ENCODE measurements around the gene MYO1A. TPM values are rescaled to one million over a fixed set of nuclear protein-coding genes. Genes with fewer than 3 reads are reported as not detected.
A peak's percentile ranks its signal among the peaks of the same experiment; 100 is the strongest.

The MYO1A gene
- total RNA-seq, 1 donor from 2014 or later = 0.40 TPM

DNA sequence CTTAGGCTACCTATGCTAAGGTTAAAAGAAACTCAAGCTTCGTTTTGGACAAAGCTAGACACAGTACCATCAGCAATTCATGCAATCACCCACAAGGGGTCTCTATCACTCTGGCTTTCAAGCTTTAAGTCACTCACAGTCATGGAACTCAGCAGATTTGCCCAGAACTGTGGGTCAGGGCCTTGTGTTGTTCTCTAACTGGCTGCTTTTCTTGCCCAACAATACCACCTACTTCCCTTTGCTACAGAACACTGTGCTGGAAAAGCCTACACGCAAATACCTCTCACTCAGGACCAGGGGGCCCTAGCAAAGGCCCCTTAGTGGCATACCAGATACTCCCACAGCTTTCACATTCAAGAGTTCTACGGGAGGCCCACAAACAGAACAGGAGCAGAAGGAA, 19.6 kb upstream of the MYO1A start:
- H3K27me3 Mint-ChIP-seq (ENCODE audit: low read depth) = no peaks in the 10 kb centered on the region
- TF ChIP-seq, protein P1, sequence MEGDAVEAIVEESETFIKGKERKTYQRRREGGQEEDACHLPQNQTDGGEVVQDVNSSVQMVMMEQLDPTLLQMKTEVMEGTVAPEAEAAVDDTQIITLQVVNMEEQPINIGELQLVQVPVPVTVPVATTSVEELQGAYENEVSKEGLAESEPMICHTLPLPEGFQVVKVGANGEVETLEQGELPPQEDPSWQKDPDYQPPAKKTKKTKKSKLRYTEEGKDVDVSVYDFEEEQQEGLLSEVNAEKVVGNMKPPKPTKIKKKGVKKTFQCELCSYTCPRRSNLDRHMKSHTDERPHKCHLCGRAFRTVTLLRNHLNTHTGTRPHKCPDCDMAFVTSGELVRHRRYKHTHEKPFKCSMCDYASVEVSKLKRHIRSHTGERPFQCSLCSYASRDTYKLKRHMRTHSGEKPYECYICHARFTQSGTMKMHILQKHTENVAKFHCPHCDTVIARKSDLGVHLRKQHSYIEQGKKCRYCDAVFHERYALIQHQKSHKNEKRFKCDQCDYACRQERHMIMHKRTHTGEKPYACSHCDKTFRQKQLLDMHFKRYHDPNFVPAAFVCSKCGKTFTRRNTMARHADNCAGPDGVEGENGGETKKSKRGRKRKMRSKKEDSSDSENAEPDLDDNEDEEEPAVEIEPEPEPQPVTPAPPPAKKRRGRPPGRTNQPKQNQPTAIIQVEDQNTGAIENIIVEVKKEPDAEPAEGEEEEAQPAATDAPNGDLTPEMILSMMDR (conservative IDR thresholded peaks at IDR 0.05) = peak; percentile 92
- H3K4me3 Mint-ChIP-seq = peak overlapping the region; percentile 50
- H3K9me3 Mint-ChIP-seq = no peaks in the 10 kb centered on the region
- peak overlapping the region; percentile 36 for H3K27ac Mint-ChIP-seq (ENCODE audit: unreplicated experiment)
- peaks cover 7% of the 10 kb centered on the region for H3K4me1 Mint-ChIP-seq
- peaks cover 7% of the 10 kb centered on the region for H3K36me3 Mint-ChIP-seq (ENCODE audit: low read depth)
- DNase-seq (ENCODE audit: low read depth, low spot score) = peak; percentile 48

DNA sequence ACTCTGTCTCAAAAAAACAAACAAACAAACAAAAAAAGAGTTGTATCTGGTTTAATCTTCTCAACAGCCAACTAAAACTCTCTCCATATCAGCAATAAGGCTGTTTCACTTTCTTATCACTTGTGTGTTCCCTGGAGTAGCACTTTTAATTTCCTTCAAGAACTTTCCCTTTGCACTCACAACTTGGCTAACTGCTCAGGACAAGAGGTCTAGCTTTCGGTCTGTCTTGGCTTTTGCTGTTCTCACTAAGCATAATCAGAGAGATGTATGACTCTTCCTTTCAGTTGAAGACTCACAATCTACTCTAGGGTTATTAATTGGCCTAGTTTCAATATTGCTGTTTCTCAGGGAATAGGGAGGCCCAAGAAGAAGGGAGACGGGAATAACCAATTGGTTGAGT, 16.3 kb upstream of the MYO1A start:
- Mint-ChIP-seq H3K27me3 (ENCODE audit: low read depth) (no peaks in the 10 kb centered on the region), H3K4me3 (no peak overlapping the region), H3K27ac (ENCODE audit: unreplicated experiment) (no peak overlapping the region), H3K36me3 (ENCODE audit: low read depth) (peaks cover 7% of the 10 kb centered on the region), H3K4me1 (peaks cover 7% of the 10 kb centered on the region), H3K9me3 (no peaks in the 10 kb centered on the region)
- no peak for DNase-seq (ENCODE audit: low read depth, low spot score)
- TF ChIP-seq, protein P1 (conservative IDR thresholded peaks at IDR 0.05) = no peak

DNA sequence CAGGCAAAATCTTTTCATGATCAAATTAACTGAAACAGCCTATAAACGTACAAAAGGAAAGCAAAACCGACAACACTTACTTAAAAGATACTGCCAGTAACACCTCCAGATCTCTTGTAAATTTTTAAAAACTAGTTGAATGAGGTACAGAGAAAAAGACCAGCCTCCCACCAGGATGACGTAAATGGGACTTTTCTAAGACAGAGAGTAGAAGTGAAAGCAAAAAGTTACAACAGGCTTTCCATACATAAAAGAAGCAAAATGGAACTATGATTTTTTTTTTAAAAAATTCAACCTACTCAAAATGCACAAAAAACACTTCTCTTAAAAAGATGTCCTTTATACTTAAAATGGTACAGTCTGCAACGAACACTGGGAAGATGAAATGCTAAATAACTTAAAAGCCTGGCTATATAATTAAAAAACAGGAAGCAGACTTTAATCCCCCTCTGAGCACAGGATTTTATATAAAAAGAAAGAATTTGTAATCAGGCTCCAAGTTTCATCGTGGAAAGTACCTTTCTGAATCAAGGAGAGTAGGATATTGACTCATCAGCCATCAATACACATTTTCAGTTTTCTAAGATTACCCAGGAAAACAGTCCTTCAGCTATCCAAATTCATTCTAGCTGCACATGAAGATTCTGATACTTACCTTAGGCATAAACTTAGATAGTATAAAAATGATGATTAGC, 14.2 kb upstream of the MYO1A start:
- TF ChIP-seq, protein P1 (conservative IDR thresholded peaks at IDR 0.05) = no peak
- DNase-seq (ENCODE audit: low read depth, low spot score) = no peak
- Mint-ChIP-seq H3K27me3 (ENCODE audit: low read depth) (no peaks in the 10 kb centered on the region), H3K4me3 (no peak overlapping the region), H3K36me3 (ENCODE audit: low read depth) (peaks cover 9% of the 10 kb centered on the region), H3K9me3 (no peaks in the 10 kb centered on the region), H3K27ac (ENCODE audit: unreplicated experiment) (no peak overlapping the region), H3K4me1 (no peaks in the 10 kb centered on the region)

DNA sequence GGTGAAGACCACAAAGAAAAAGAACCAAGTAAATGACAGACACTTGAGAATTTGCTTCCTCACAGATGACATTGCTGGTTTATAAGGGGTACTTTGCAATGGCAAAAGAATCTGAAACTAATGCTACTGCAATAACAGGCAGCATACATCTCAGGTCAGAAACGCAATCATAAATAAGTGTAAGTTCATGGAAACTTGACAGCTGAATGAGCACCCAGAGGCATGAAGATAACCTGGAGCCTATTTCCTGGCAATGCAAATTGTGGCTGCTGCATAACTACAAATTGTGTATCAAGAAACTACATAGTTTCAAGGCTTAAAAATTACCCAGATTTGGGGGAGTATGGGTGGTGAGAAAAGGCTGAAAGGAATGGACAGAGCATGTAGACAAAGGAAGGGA, 8.5 kb upstream of the MYO1A start:
- Mint-ChIP-seq H3K36me3 (ENCODE audit: low read depth) (peaks cover 19% of the 10 kb centered on the region), H3K27ac (ENCODE audit: unreplicated experiment) (no peak overlapping the region), H3K27me3 (ENCODE audit: low read depth) (no peaks in the 10 kb centered on the region), H3K9me3 (peaks cover 4% of the 10 kb centered on the region), H3K4me1 (peaks cover 8% of the 10 kb centered on the region), H3K4me3 (no peak overlapping the region)
- TF ChIP-seq, protein P1 (conservative IDR thresholded peaks at IDR 0.05) = no peak
- DNase-seq (ENCODE audit: low read depth, low spot score) = no peak

DNA sequence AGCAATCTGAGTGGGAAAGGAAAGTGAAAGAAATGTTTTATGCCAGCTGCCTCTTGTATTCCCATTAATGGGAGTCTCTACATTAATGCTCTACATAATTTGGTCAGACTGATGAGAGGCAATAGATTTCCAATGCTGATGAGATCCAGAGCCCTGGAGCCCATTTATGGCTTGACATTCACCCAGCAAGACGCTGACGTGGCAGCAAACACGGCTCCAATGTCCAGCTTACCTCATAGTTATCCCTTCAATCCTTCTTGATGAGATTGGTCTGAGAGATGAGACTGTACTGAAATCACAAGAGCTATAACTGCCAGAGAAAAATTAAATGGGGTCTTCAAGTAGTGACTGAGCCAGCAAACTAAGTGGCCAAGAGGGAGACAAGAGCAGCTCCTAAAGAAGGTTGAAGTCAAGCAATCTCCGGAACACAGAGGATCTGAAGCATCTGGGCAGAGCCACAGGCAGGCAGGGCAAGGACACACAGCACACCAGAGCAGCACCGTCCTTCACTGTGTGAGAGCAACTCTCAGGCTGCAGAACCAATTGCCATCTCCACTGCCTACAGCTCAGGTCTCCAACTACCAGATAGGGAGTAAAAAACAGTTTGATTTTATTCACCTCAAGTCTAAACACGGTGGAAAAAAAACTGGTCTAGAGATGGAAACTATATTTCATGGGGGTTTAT, 7.3 kb upstream of the MYO1A start:
- H3K4me3 Mint-ChIP-seq = no peak overlapping the region
- TF ChIP-seq, protein P1 (conservative IDR thresholded peaks at IDR 0.05) = no peak
- H3K27ac Mint-ChIP-seq (ENCODE audit: unreplicated experiment) = peak overlapping the region; percentile 22
- no peaks in the 10 kb centered on the region for H3K27me3 Mint-ChIP-seq (ENCODE audit: low read depth)
- H3K9me3 Mint-ChIP-seq = peaks cover 4% of the 10 kb centered on the region
- peaks cover 8% of the 10 kb centered on the region for H3K4me1 Mint-ChIP-seq
- H3K36me3 Mint-ChIP-seq (ENCODE audit: low read depth) = peaks cover 20% of the 10 kb centered on the region
- DNase-seq (ENCODE audit: low read depth, low spot score) = no peak

All from neural crest cell (in vitro differentiated cells).